Neuronal stem cell (in vitro differentiated cells): Measurements from ENCODE around the gene NTRK1.

Experiments
- DNase-seq: peaks from one replicate; pipeline ENCODE4 v3.0.0-alpha.2; 2013; ENCODE audit warnings: low spot score
- H2AFZ ChIP-seq: one replicate; pipeline ENCODE4 v1.6.1; 2013; ENCODE audit warnings: mild to moderate bottlenecking, low read length, inconsistent platforms
- H2AK5ac ChIP-seq: 2 replicates; pipeline ENCODE4 v1.6.1; 2013; ENCODE audit warnings: low read depth, mild to moderate bottlenecking, inconsistent platforms, low read length, moderate library complexity, mixed read lengths
- H2BK120ac ChIP-seq: 2 replicates; pipeline ENCODE4 v1.6.1; 2013; ENCODE audit warnings: low read depth, mild to moderate bottlenecking, inconsistent platforms, low read length, moderate library complexity, mixed read lengths
- H2BK12ac ChIP-seq: one replicate; pipeline ENCODE4 v1.6.1; 2013; ENCODE audit warnings: low read length, inconsistent platforms
- H2BK15ac ChIP-seq: 2 replicates; pipeline ENCODE4 v1.6.1; 2013; ENCODE audit warnings: mild to moderate bottlenecking, low read length, inconsistent platforms, mixed read lengths
- H2BK5ac ChIP-seq: one replicate; pipeline ENCODE4 v1.6.1; 2013; ENCODE audit warnings: inconsistent platforms, mild to moderate bottlenecking, low read length, moderate library complexity
- H3K14ac ChIP-seq: one replicate; pipeline ENCODE4 v1.6.1; 2013; ENCODE audit warnings: low read length, inconsistent platforms
- H3K18ac ChIP-seq: 2 replicates; pipeline ENCODE4 v1.6.1; 2013; ENCODE audit warnings: low read length, inconsistent platforms
- H3K23ac ChIP-seq: 2 replicates; pipeline ENCODE4 v1.6.1; 2013; ENCODE audit warnings: low read depth, mild to moderate bottlenecking, mixed read lengths, low read length, inconsistent platforms; ENCODE audit not compliant: poor library complexity
- H3K27ac ChIP-seq: replicated peaks from 3 replicates; pipeline ENCODE4 v1.5.1; 2013; ENCODE audit warnings: low read length, inconsistent platforms
- H3K27me3 ChIP-seq, 3 experiments: 2 replicates each; pipeline ENCODE4 v1.6.1; 2013; ENCODE audit warnings: low read length in 3 of 3, mild to moderate bottlenecking in 2 of 3, inconsistent platforms in 1 of 3, low read depth in 1 of 3, mixed read lengths in 1 of 3, moderate library complexity in 1 of 3; ENCODE audit not compliant: control insufficient read depth in 3 of 3, insufficient read depth in 3 of 3
- H3K36me3 ChIP-seq, 2 donors: replicated peaks in 1 of 2; 2 replicates each; pipeline ENCODE4 v1.6.1; 2013; ENCODE audit warnings: low read length in 2 of 2; ENCODE audit not compliant: control insufficient read depth in 2 of 2, insufficient read depth in 2 of 2
- H3K4ac ChIP-seq: 2 replicates; pipeline ENCODE4 v1.6.1; 2013; ENCODE audit warnings: inconsistent platforms, mild to moderate bottlenecking, low read length, moderate library complexity
- H3K4me1 ChIP-seq, 2 donors: 1 replicate in 1 of 2; 2 replicates in 1 of 2; pipeline ENCODE4 v1.6.1; 2013; ENCODE audit warnings: low read length in 2 of 2, low read depth in 1 of 2; ENCODE audit not compliant: control insufficient read depth in 2 of 2, insufficient read depth in 1 of 2
- H3K4me2 ChIP-seq: one replicate; pipeline ENCODE4 v1.6.1; 2013; ENCODE audit warnings: mild to moderate bottlenecking, low read length, inconsistent platforms; ENCODE audit not compliant: insufficient read depth, poor library complexity, severe bottlenecking
- H3K4me3 ChIP-seq, 2 donors: 2 replicates each; pipeline ENCODE4 v1.5.1; 2013; ENCODE audit warnings: low read length in 2 of 2, mild to moderate bottlenecking in 2 of 2, inconsistent platforms in 1 of 2, moderate library complexity in 1 of 2
- H3K79me1 ChIP-seq: one replicate; pipeline ENCODE4 v1.6.1; 2013; ENCODE audit warnings: low read depth, mild to moderate bottlenecking, inconsistent platforms, low read length, moderate library complexity
- H3K9ac ChIP-seq: one replicate; pipeline ENCODE4 v1.6.1; 2013; ENCODE audit warnings: mild to moderate bottlenecking, low read depth, low read length, inconsistent platforms; ENCODE audit not compliant: poor library complexity
- H3K9me3 ChIP-seq, 2 donors: replicated peaks in 1 of 2; 2 replicates each; pipeline versions ENCODE3 to v1.6.1; 2013; ENCODE audit warnings: low read length in 2 of 2, mild to moderate bottlenecking in 2 of 2, inconsistent platforms in 1 of 2, low read depth in 1 of 2, mixed read lengths in 1 of 2, moderate library complexity in 1 of 2; ENCODE audit not compliant: control insufficient read depth in 2 of 2, insufficient read depth in 1 of 2
- H4K8ac ChIP-seq: one replicate; pipeline ENCODE4 v1.6.1; 2013; ENCODE audit warnings: low read depth, mild to moderate bottlenecking, inconsistent platforms, low read length, moderate library complexity
- H4K91ac ChIP-seq: one replicate; pipeline ENCODE4 v1.6.1; 2013; ENCODE audit warnings: low read length, low read depth, mild to moderate bottlenecking, inconsistent platforms; ENCODE audit not compliant: poor library complexity
- WGBS, 2 donors: extraction: QIAGEN DNeasy Blood & Tissue Kit; methylation state at CpG; one replicate each; pipeline ENCODE4 v1.1.7; 2013; ENCODE audit warnings: missing lambda C conversion rate in 2 of 2, mixed read lengths in 1 of 2; ENCODE audit not compliant: insufficient read length in 2 of 2, insufficient replicate concordance in 1 of 2; ENCODE audit errors: extremely low coverage in 2 of 2; 5-methylcytosine and 5-hydroxymethylcytosine counted together

NTRK1 gene

DNA sequence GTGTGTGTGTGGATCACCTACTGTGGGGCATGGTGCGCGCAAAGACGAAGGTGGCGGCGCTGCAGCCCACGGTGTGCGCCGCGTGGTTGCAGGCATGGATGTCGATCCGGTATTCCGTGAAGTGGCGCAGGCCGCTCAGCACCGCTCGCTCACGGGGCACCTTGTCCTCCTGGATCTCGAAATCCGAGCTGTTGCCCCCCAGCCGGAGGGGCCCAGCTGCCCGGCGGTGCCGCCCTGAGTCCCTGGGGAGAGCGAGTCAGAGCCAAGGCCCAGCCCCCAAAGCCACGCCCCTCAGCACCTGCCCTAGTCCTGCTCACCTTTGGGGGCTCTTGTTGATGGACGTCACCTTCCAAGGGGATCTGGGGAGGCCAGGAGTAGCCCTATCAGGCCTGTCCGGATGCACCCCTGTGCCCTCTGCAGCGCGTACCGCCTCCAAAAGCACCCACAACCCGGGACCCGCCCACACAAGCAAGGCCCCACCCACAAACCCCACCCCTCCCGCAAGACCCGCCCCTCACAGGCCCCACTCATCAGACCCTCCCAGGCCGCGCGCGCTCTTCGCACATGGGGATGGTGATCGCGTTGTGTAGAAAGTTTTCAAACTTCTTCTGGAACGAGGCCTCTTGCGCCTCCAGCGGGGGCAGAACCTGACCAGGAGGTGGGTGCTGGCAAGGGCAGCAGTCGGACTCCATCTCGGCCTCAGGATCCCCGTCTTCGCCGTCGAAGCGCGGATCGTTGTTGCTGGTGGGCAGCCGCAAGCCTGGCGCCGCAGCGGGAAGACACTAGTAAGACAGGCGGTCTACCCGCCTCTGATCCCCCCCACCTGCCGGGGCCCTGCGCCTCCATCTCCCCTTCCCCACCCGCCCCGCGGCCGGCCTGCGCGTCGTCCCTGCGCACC lies 15.4 kb upstream of the NTRK1 start:
- Histone ChIP-seq H4K8ac (no peak overlapping the region), H3K14ac (no peak overlapping the region), H2BK120ac (no peak overlapping the region), H2BK5ac (no peak overlapping the region), H3K23ac (peak overlapping the region; percentile 87), H2BK12ac (no peak overlapping the region), H3K36me3 (no peaks in the 10 kb centered on the region), H2BK15ac (no peak overlapping the region), H2AFZ (no peak overlapping the region), H3K27ac (no peak overlapping the region), H3K79me1 (no peaks in the 10 kb centered on the region), H3K9me3 (peaks cover 0 to 3% of the 10 kb centered on the region in 2 donors), H4K91ac (no peak overlapping the region), H3K27me3 (peaks cover 38 to 91% (median 77%) of the 10 kb centered on the region in 3 experiments), H3K4ac (no peak overlapping the region), H3K4me1 (peaks cover 0 to 7% of the 10 kb centered on the region in 2 donors), H2AK5ac (peak overlapping the region; percentile 63), H3K4me2 (peak overlapping the region; percentile 51), H3K18ac (peak overlapping the region; percentile 59), H3K4me3 (no peak overlapping the region), H3K9ac (peak overlapping the region; percentile 9)
- WGBS, 2 donors, result no CpG with 5 or more reads among the region's 69 CpGs
- DNase-seq, result no peak

- H2AK5ac ChIP-seq, result peak overlapping the region; percentile 63
- H2BK5ac ChIP-seq, result no peak overlapping the region
- no CpG with 5 or more reads among the region's 18 CpGs for WGBS, 2 donors
- peak overlapping the region in 1 of 2 donors; percentile 59 for H3K4me3 ChIP-seq
- H4K8ac ChIP-seq, result no peak overlapping the region
- H3K18ac ChIP-seq, result no peak overlapping the region
- no peak overlapping the region for H2BK12ac ChIP-seq
- H2BK120ac ChIP-seq, result no peak overlapping the region
- peak overlapping the region; percentile 5 for H3K14ac ChIP-seq
- H3K4me2 ChIP-seq, result no peak overlapping the region
- no peak overlapping the region for H2AFZ ChIP-seq
- H3K23ac ChIP-seq, result peak overlapping the region; percentile 44
- peaks cover 38 to 99% (median 78%) of the 10 kb centered on the region in 3 experiments for H3K27me3 ChIP-seq
- H3K79me1 ChIP-seq, result no peaks in the 10 kb centered on the region
- H3K9me3 ChIP-seq, result peaks cover 0 to 3% of the 10 kb centered on the region in 2 donors
- no peaks in the 10 kb centered on the region for H3K36me3 ChIP-seq
- no peak overlapping the region for H3K4ac ChIP-seq
- H3K27ac ChIP-seq, result no peak overlapping the region
- H2BK15ac ChIP-seq, result no peak overlapping the region
- no peak overlapping the region for H3K9ac ChIP-seq
- no peak for DNase-seq
- no peak overlapping the region for H4K91ac ChIP-seq
- H3K4me1 ChIP-seq, result peaks cover 0 to 7% of the 10 kb centered on the region in 2 donors
Observed at GRCh38 chr1:156845953-156846545, 14.6 kb upstream of the NTRK1 start.

- H3K9ac ChIP-seq, result no peak overlapping the region
- no peak overlapping the region for H3K27ac ChIP-seq
- peaks cover 38 to 100% (median 80%) of the 10 kb centered on the region in 3 experiments for H3K27me3 ChIP-seq
- H3K4me2 ChIP-seq, result no peak overlapping the region
- H3K4ac ChIP-seq, result no peak overlapping the region
- no peak overlapping the region for H3K18ac ChIP-seq
- H4K91ac ChIP-seq, result no peak overlapping the region
- no peak overlapping the region for H2AFZ ChIP-seq
- no peak overlapping the region for H3K23ac ChIP-seq
- no peaks in the 10 kb centered on the region for H3K36me3 ChIP-seq
- H2BK120ac ChIP-seq, result no peak overlapping the region
- H3K14ac ChIP-seq, result peak overlapping the region; percentile 5
- H3K9me3 ChIP-seq, result peaks cover 0 to 3% of the 10 kb centered on the region in 2 donors
- H2BK15ac ChIP-seq, result no peak overlapping the region
- H3K4me3 ChIP-seq, result peak overlapping the region in 1 of 2 donors; percentile 59
- H2AK5ac ChIP-seq, result no peak overlapping the region
- H4K8ac ChIP-seq, result no peak overlapping the region
- no peak overlapping the region for H2BK5ac ChIP-seq
- no CpG with 5 or more reads among the region's 5 CpGs for WGBS, 2 donors
- H3K4me1 ChIP-seq, result peaks cover 0 to 7% of the 10 kb centered on the region in 2 donors
- no peaks in the 10 kb centered on the region for H3K79me1 ChIP-seq
- H2BK12ac ChIP-seq, result no peak overlapping the region
- no peak for DNase-seq
Observed at GRCh38 chr1:156846643-156847042, 14.0 kb upstream of the NTRK1 start.
